Activated T-helper 1 cell treated with Interleukin-2 at 50 U/mL for 16 hours (primary cell): ENCODE measurements around the gene HHAT.
"Not testable (repeated sequence)": the region's sequence is repeated elsewhere in the genome, so short reads cannot be mapped to it uniquely, and the experiment has no call there.

Experiments used
- DNase-seq: peaks from one replicate; pipeline ENCODE4 v3.0.0-alpha.2; 2020; ENCODE audit warnings: low read depth

HHAT gene

GRCh38 chr1:210397252-210397651 is 68.5 kb downstream of the HHAT start:
- no peak for DNase-seq

GRCh38 chr1:210397681-210398080 is 69.0 kb downstream of the HHAT start:
- DNase-seq, result no peak

GRCh38 chr1:210398466-210398865 is 69.8 kb downstream of the HHAT start:
- DNase-seq, result no peak

GRCh38 chr1:210400043-210400840 is 71.5 kb downstream of the HHAT start:
- no peak for DNase-seq

- DNase-seq, result no peak
Observed at GRCh38 chr1:210402560-210402959, 73.9 kb downstream of the HHAT start.

- no peak for DNase-seq
Observed at GRCh38 chr1:210405316-210405715, 76.6 kb downstream of the HHAT start.

- DNase-seq, result not testable (repeated sequence)
Observed at GRCh38 chr1:210406341-210406740, 77.6 kb downstream of the HHAT start.

GRCh38 chr1:210407207-210407886 is 78.6 kb downstream of the HHAT start:
- DNase-seq, result peak; percentile 58

GRCh38 chr1:210407887-210408252 is 79.2 kb downstream of the HHAT start:
- DNase-seq, result no peak

- DNase-seq, result no peak
Observed at GRCh38 chr1:210412240-210412639, 83.5 kb downstream of the HHAT start.

- no peak for DNase-seq
Observed at GRCh38 chr1:210413951-210414350, 85.2 kb downstream of the HHAT start.

GRCh38 chr1:210415846-210416448 is 87.2 kb downstream of the HHAT start:
- no peak for DNase-seq

- no peak for DNase-seq
Observed at GRCh38 chr1:210416681-210417080, 88.0 kb downstream of the HHAT start.

- no peak for DNase-seq
Observed at GRCh38 chr1:210417881-210418280, 89.2 kb downstream of the HHAT start.

GRCh38 chr1:210418863-210419650 is 90.4 kb downstream of the HHAT start:
- no peak for DNase-seq

GRCh38 chr1:210426696-210427095 is 98.0 kb downstream of the HHAT start:
- not testable (repeated sequence) for DNase-seq

- DNase-seq, result no peak
Observed at GRCh38 chr1:210428696-210429095, 100.0 kb downstream of the HHAT start.

- DNase-seq, result no peak
Observed at GRCh38 chr1:210434223-210434622, 105.5 kb downstream of the HHAT start.

GRCh38 chr1:210437111-210437510 is 108.4 kb downstream of the HHAT start:
- no peak for DNase-seq

GRCh38 chr1:210437781-210438180 is 109.1 kb downstream of the HHAT start:
- no peak for DNase-seq

- DNase-seq, result no peak
Observed at GRCh38 chr1:210438928-210439841, 110.5 kb downstream of the HHAT start.
